Fibroblast of lung (primary cell): Measurements from ENCODE around the gene UPF1. TPM values are rescaled to one million over a fixed set of nuclear protein-coding genes. Genes with fewer than 3 reads are reported as not detected.

Experiments
- DNase-seq, 2 donors: peaks; one replicate each; pipeline versions ENCODE4 v3.0.0 to v3.0.0-alpha.2; 2010; ENCODE audit warnings: low read depth in 2 of 2
- H2AFZ ChIP-seq: 2 replicates; pipeline ENCODE4 v1.5.1; 2012; ENCODE audit warnings: low read length, control low read depth, inconsistent platforms
- H3K27ac ChIP-seq: 2 replicates; pipeline ENCODE4 v1.5.1; 2011; ENCODE audit warnings: low read length, control low read depth; ENCODE audit not compliant: insufficient read depth
- H3K27me3 ChIP-seq: 2 replicates; pipeline ENCODE4 v1.5.1; 2011; ENCODE audit warnings: mild to moderate bottlenecking, low read length; ENCODE audit not compliant: control insufficient read depth, insufficient read depth
- H3K36me3 ChIP-seq: 2 replicates; pipeline ENCODE4 v1.5.1; 2011; ENCODE audit warnings: low read length; ENCODE audit not compliant: control insufficient read depth, insufficient read depth
- H3K4me1 ChIP-seq: 2 replicates; pipeline ENCODE4 v1.5.1; 2011; ENCODE audit warnings: low read length; ENCODE audit not compliant: control insufficient read depth, insufficient read depth; ENCODE audit errors: extremely low read depth
- H3K4me2 ChIP-seq: 2 replicates; pipeline ENCODE4 v1.5.1; 2011; ENCODE audit warnings: low read length, control low read depth; ENCODE audit not compliant: insufficient read depth; ENCODE audit errors: extremely low read depth
- H3K4me3 ChIP-seq, 4 experiments: fragments of 200-600 bp in 1 of 4; sonication (generic) in 1 of 4; replicated peaks in 1 of 4; 2 replicates each; pipeline ENCODE4 v1.5.1; 2011 to 2016; ENCODE audit warnings: low read length in 4 of 4, low read depth in 3 of 4, mild to moderate bottlenecking in 3 of 4, control low read depth in 2 of 4, inconsistent platforms in 1 of 4, mixed read lengths in 1 of 4; ENCODE audit not compliant: insufficient read depth in 1 of 4; ENCODE audit errors: control extremely low read depth in 1 of 4
- H3K79me2 ChIP-seq: 2 replicates; pipeline ENCODE4 v1.5.1; 2012; ENCODE audit warnings: mild to moderate bottlenecking, low read length, inconsistent platforms; ENCODE audit not compliant: control insufficient read depth, insufficient read depth
- H3K9ac ChIP-seq: 2 replicates; pipeline ENCODE4 v1.5.1; 2011; ENCODE audit warnings: mild to moderate bottlenecking, low read length, control low read depth; ENCODE audit not compliant: insufficient read depth
- H3K9me3 ChIP-seq: 2 replicates; pipeline ENCODE4 v1.5.1; 2012; ENCODE audit warnings: low read depth, low read length; ENCODE audit not compliant: control insufficient read depth, insufficient read depth
- H4K20me1 ChIP-seq: 2 replicates; pipeline ENCODE4 v1.5.1; 2011; ENCODE audit warnings: low read length; ENCODE audit not compliant: control insufficient read depth, insufficient read depth; ENCODE audit errors: extremely low read depth
- CTCF ChIP-seq, 2 donors: IDR thresholded peaks in 1 of 2; conservative IDR thresholded peaks in 1 of 2; 1 replicate in 1 of 2; 2 replicates in 1 of 2; pipeline ENCODE4 v1.5.1; 2011 to 2012; ENCODE audit warnings: low read length in 2 of 2, control low read depth in 1 of 2, inconsistent platforms in 1 of 2, low read depth in 1 of 2, mild to moderate bottlenecking in 1 of 2
- EZH2 ChIP-seq: IDR thresholded peaks from 2 replicates; pipeline ENCODE4 v1.5.1; 2012; ENCODE audit warnings: low read length, control low read depth, mild to moderate bottlenecking; ENCODE audit errors: missing control alignments
- polyA plus RNA-seq, 2 donors: library from polyadenylated mRNA; depleted of rRNA in 1 of 2; stranded (reverse) in 1 of 2; unstranded in 1 of 2; fragments of >200 nt; gene quantifications; 2 replicates each; pipeline ENCODE4 v1.2.1, GENCODE V29; 2011 to 2012; ENCODE audit warnings: missing spikeins in 1 of 2
- total RNA-seq: library from RNA; depleted of rRNA; stranded (reverse); fragments of >200 nt; gene quantifications from 2 replicates; pipeline ENCODE4 v1.2.1, GENCODE V29; 2014

Gene UPF1
- total and polyA plus RNA-seq, 2 donors (not counting 1 experiment from before 2014, with no cell fraction given), result 20.5 to 57.1 TPM

- no peak for DNase-seq
- Histone ChIP-seq H2AFZ (no peak overlapping the region), H3K4me1 (no peaks in the 10 kb centered on the region), H3K27me3 (peaks cover 33% of the 10 kb centered on the region), H3K27ac (no peak overlapping the region), H3K36me3 (no peaks in the 10 kb centered on the region), H3K4me2 (no peak overlapping the region), H4K20me1 (no peaks in the 10 kb centered on the region), H3K4me3 (no peak overlapping the region), H3K79me2 (no peaks in the 10 kb centered on the region), H3K9me3 (no peaks in the 10 kb centered on the region), H3K9ac (no peak overlapping the region)
- no peak for TF ChIP-seq EZH2
- TF ChIP-seq CTCF (conservative IDR thresholded peaks at IDR 0.05 in 1 of 2, IDR thresholded peaks at IDR 0.05 in 1 of 2; ENCODE audit: low read depth in 1 of 2, low read length in 2 of 2), result no peak
These were observed 37.1 kb upstream of the UPF1 start for GRCh38 chr19:18794692-18795091.

GRCh38 chr19:18795540-18795939 is 36.2 kb upstream of the UPF1 start:
- TF ChIP-seq EZH2 (no peak), CTCF (conservative IDR thresholded peaks at IDR 0.05 in 1 of 2, IDR thresholded peaks at IDR 0.05 in 1 of 2; ENCODE audit: low read depth in 1 of 2, low read length in 2 of 2) (no peak)
- no peaks in the 10 kb centered on the region for H4K20me1 ChIP-seq
- no peak overlapping the region for H3K27ac ChIP-seq
- no peaks in the 10 kb centered on the region for H3K79me2 ChIP-seq
- H3K27me3 ChIP-seq, result peaks cover 31% of the 10 kb centered on the region
- peak in 1 of 2 donors; percentile 64 for DNase-seq
- H3K9ac ChIP-seq, result no peak overlapping the region
- H2AFZ ChIP-seq, result no peak overlapping the region
- no peaks in the 10 kb centered on the region for H3K36me3 ChIP-seq
- no peak overlapping the region for H3K4me3 ChIP-seq
- no peaks in the 10 kb centered on the region for H3K4me1 ChIP-seq
- no peaks in the 10 kb centered on the region for H3K9me3 ChIP-seq
- peak overlapping the region; percentile 35 for H3K4me2 ChIP-seq

DNA sequence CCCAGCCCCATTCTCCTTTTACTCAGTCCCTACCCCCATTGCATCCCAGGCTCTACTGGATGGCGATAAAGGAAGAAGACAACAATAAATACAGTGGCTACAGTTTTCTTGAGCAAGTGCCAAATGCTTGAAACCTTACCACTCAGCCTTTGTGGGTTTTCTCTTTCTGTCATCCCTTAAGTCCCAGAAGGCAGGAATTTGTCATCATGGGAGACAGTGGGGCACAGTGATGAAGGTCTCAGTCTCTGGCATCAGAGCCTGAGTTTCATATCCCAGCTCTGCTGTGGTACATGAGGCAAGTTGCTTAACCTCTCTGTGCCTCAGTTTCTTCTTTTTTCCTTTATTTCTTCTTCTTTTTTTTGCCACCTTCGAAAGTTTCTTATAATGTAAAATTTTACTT is 35.5 kb upstream of the UPF1 start:
- Histone ChIP-seq H2AFZ (no peak overlapping the region), H3K36me3 (no peaks in the 10 kb centered on the region), H3K27me3 (peaks cover 30% of the 10 kb centered on the region), H3K4me2 (no peak overlapping the region), H3K9ac (no peak overlapping the region), H3K4me3 (no peak overlapping the region), H4K20me1 (no peaks in the 10 kb centered on the region), H3K27ac (no peak overlapping the region), H3K4me1 (no peaks in the 10 kb centered on the region), H3K9me3 (no peaks in the 10 kb centered on the region), H3K79me2 (no peaks in the 10 kb centered on the region)
- TF ChIP-seq CTCF (conservative IDR thresholded peaks at IDR 0.05 in 1 of 2, IDR thresholded peaks at IDR 0.05 in 1 of 2; ENCODE audit: low read depth in 1 of 2, low read length in 2 of 2) (no peak), EZH2 (no peak)
- no peak for DNase-seq
